Measurements from ENCODE around the gene TIMM23B.
"Not testable (repeated sequence)": the region's sequence is repeated elsewhere in the genome, so short reads cannot be mapped to it uniquely, and the experiment has no call there.

Gene TIMM23B

GRCh38 chr10:49941447-49942338 is at the start of gene TIMM23B, which contains the start of gene PARG:
Gene TIMM23B, plus strand, starts transcription at chr10:49942053. Its CDS starts 142 bp downstream, at chr10:49942195.
Gene PARG, minus strand, starts transcription at chr10:49942027. Its CDS starts 302 bp downstream, at chr10:49941725.
- DNase-seq, result peak; percentile 40 to 62 (median 50)

- not testable (repeated sequence) for DNase-seq
These were observed 41.9 kb upstream of the TIMM23B start for GRCh38 chr10:49899999-49900398.

GRCh38 chr10:49900406-49900805 is 41.4 kb upstream of the TIMM23B start:
- DNase-seq, result not testable (repeated sequence)

GRCh38 chr10:49903829-49904228 is 38.0 kb upstream of the TIMM23B start:
- not testable (repeated sequence) for DNase-seq

- not testable (repeated sequence) for DNase-seq
These were observed 33.4 kb upstream of the TIMM23B start for GRCh38 chr10:49908290-49909080.

- not testable (repeated sequence) for DNase-seq
These were observed 31.6 kb upstream of the TIMM23B start for GRCh38 chr10:49910295-49910694.

GRCh38 chr10:49916451-49916850 is 25.4 kb upstream of the TIMM23B start:
- DNase-seq, result not testable (repeated sequence)

GRCh38 chr10:49917927-49918326 is 23.9 kb upstream of the TIMM23B start:
- DNase-seq, result not testable (repeated sequence)

- DNase-seq, result not testable (repeated sequence)
These were observed 19.8 kb upstream of the TIMM23B start for GRCh38 chr10:49922041-49922440.

GRCh38 chr10:49923572-49923971 is 18.3 kb upstream of the TIMM23B start:
- not testable (repeated sequence) for DNase-seq

- DNase-seq, result not testable (repeated sequence)
These were observed 10.6 kb upstream of the TIMM23B start for GRCh38 chr10:49931276-49931675.

- not testable (repeated sequence) for DNase-seq
These were observed 9.7 kb upstream of the TIMM23B start for GRCh38 chr10:49931959-49932728.

GRCh38 chr10:49942339-49942705 is 469 bp downstream of the TIMM23B start:
- DNase-seq, result not testable (repeated sequence)

GRCh38 chr10:49943607-49944006 is 1.8 kb downstream of the TIMM23B start:
- not testable (repeated sequence) for DNase-seq

GRCh38 chr10:49948142-49948541 is 6.3 kb downstream of the TIMM23B start:
- not testable (repeated sequence) for DNase-seq

GRCh38 chr10:49948737-49949136 is 6.9 kb downstream of the TIMM23B start:
- not testable (repeated sequence) for DNase-seq

- not testable (repeated sequence) for DNase-seq
These were observed 10.2 kb downstream of the TIMM23B start for GRCh38 chr10:49952006-49952405.

GRCh38 chr10:49953122-49953521 is 11.3 kb downstream of the TIMM23B start:
- DNase-seq, result not testable (repeated sequence)

- not testable (repeated sequence) for DNase-seq
These were observed 28.5 kb downstream of the TIMM23B start for GRCh38 chr10:49970331-49970857.

GRCh38 chr10:49971466-49971865 is 29.6 kb downstream of the TIMM23B start:
- DNase-seq, result not testable (repeated sequence)

GRCh38 chr10:49972094-49972493 is 30.2 kb downstream of the TIMM23B start:
- not testable (repeated sequence) for DNase-seq

- DNase-seq, result not testable (repeated sequence)
These were observed 35.9 kb downstream of the TIMM23B start for GRCh38 chr10:49977756-49978155.

All from activated naive CD4-positive, alpha-beta T cell (primary cell).